Skin of body (tissue), 2 donors: ENCODE data around the gene PVALEF. TPM values are rescaled to one million over a fixed set of nuclear protein-coding genes. Genes with fewer than 3 reads are reported as not detected.
A peak's percentile ranks its signal among the peaks of the same experiment; 100 is the strongest.
"Not testable (repeated sequence)": the region's sequence is repeated elsewhere in the genome, so short reads cannot be mapped to it uniquely, and the experiment has no call there.

Source experiments
- DNase-seq: peaks from one replicate; lab custom pipeline; 2025; lab: John Stamatoyannopoulos, UW
- total RNA-seq: library from RNA; depleted of rRNA; stranded (reverse); fragments of >200 nt; gene quantifications from one replicate; pipeline ENCODE4 v1.2.3, GENCODE V29; 2014

Gene PVALEF
- total RNA-seq, 1 donor from 2014 or later = not detected

DNA sequence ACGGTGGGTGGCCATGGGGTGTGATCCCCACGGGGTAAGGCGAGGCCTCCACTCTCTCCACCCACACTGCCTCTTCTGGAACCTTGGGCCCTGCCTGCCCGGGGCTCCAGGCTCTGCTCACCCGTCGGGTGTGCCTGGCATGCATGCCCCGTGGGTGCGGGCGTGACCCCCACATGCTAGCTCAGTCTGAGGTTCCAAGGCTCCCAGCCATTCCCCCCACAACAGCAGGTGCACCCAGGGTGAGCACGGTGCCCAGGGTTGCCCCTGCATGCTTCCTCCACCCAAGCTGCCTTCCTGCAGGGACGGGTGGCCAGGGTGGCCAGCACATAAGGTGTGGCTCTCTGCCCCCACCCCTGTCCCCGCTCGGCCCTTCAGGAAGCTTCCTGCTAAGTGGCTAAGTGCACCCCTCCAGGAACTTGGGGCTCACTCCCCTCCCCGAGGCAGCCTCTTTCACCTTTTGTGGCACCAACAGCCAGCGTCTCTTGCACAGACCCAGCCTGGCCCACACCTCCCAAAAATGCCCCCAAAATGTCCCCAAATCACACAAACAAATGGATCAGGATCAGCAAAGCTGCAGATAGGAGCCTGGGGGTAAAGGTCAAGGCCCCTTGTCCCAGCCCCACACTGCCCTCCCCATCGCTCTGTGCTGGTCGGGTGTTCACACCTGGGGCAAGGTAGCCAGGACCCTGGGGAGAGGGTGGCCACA lies 21.4 kb upstream of the PVALEF start:
- no peak for DNase-seq

DNA sequence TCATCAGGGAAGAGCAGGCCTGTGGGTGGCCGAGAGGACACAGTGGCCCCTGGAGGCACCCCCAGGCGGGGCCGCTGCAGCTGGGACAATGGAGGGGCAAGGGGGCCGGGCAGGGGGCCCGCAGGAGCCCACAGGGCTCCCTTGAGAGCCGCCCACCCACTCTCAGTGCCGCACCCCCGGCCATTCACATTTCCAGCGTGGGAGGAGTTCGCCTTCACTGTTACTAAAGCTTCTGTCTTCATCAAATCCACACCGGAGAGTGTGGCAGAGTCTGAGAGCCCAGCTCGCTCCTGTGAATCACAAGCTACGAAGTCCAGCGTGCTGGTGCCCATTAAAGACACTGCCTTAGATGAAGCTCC lies 20.9 kb upstream of the PVALEF start:
- no peak for DNase-seq

DNA sequence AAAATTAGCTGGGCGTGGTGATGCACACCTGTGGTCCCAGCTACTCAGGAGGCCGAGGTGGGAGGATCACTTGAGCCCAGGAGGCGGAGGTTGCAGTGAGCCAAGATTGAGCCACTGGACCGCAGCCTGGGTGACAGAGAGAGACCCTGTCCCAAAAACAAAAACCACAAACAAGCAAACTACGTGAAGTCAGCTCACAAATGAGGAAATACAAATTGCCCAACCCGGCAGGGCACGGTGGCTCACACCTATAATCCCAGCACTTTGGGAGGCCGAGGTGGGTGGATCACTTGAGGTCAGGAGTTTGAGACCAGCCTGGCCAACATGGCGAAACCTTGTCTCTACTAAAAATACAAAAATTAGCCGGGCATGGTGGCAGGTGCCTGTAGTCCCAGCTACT lies 19.1 kb upstream of the PVALEF start:
- not testable (repeated sequence) for DNase-seq

DNA sequence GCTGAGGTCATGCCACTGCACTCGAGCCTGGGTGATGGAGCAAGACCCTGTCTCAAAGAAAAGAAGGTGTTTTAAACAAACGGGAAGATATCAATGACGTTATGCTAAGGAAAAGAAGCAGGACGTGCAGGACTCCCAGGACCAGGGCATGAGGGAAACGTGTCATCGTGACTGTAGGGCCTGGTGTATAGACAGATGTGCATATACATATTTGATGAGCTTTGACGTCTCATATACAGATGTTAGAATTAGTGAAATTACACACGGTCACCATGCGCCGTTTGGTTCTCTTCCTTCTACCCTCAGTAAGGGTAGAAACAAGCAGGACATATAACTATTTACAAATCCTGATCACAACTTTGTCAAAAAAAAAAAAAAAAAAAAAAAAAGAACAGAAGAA lies 17.6 kb upstream of the PVALEF start:
- DNase-seq = no peak

DNA sequence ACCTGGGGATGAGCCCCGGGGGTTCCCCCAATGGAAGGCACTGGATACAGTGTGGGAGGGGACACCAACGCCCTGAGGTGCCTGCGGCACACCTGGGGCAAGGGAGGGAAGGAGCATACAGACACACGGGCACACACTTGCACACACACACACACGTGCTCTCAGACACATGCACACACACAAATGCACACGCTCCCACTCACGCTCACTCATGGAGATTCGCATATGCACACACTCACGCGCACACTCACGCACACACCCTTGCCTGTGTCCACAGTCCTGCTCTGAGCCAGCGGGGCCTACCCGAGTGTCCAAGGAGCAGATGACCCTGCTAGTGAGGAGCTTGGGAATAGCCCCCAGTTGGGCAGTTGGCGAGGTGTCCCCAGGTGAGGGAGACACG lies 16.7 kb upstream of the PVALEF start:
- DNase-seq = no peak

DNA sequence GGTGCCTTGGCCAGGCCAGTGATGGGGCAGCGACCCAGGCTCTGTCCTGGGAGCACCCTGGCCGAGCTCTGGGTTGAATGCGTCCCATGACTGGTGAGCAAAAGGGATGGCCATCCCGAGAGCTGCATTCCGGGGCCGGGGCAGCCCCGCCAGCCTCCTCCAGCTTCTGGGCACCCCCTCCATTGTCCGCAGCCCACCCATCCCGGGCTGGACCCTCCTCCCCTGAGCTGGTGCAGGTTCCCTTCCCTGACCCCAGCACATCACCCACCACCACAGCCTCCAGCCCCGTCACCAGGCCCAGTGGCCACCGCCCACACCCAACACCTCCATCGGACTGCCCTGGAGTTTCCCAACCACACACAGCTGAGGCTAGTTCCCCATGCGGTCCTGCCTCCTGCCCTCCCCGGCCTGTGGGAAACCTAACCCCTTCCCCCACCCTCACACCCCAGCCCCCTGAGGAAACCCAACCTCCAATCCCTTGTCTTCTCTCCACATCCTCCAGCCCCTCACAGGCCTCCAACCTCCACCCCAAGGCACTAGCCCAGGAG lies 16.2 kb upstream of the PVALEF start:
- DNase-seq = no peak

DNA sequence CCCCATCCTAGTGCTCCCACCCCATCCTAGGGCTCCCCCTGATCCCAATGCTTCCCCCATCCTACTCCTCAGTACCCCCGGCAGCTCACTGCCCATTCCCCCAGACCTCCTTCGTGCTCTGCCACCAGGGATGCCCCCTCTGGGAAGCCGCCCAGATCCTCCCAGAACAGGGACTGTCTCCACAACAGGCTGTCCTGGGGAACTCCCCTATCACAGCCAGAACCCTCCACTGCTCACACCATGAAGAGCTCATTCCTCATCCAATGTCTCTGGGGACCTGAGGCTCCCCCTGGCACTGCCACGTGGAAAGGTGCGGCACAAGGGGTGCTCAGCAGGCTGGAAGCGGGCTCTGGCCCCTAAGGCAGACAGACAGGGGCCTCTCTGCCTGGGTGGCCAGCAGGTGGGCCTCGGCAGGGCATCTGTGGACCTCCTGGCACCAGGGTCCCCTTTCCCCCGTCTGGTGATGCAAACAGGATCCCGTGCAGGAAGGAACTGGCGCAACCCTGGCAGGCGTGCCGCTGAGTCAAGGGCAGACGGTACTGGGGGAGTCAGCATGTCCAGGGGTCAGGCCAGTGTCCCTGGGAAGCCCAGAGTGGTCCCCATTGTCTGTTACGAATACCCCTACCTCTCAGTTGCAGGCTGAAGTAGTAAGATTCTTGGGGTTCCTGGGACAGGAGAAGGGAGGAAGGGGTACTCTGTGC lies 14.8 kb upstream of the PVALEF start:
- DNase-seq = no peak

DNA sequence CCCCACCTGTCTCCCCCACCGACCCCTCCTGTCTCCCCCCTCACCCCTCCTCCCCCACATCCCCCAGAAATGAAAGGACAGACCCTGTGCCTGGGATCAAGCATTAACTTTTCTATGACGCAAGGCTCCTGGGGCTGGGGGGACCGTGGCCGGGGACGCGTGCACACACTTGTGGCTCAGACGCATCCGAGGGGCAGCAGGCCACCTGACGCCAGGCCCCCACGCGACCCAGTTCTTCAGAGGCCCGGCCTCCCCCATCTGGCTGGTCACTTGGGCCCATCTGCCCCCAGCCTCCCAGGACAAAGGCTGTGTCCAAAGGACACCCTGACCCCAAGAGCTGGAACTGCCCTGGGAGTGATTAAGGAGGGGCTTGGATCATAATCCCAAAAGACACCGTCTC lies 14.0 kb upstream of the PVALEF start:
- DNase-seq = no peak

DNA sequence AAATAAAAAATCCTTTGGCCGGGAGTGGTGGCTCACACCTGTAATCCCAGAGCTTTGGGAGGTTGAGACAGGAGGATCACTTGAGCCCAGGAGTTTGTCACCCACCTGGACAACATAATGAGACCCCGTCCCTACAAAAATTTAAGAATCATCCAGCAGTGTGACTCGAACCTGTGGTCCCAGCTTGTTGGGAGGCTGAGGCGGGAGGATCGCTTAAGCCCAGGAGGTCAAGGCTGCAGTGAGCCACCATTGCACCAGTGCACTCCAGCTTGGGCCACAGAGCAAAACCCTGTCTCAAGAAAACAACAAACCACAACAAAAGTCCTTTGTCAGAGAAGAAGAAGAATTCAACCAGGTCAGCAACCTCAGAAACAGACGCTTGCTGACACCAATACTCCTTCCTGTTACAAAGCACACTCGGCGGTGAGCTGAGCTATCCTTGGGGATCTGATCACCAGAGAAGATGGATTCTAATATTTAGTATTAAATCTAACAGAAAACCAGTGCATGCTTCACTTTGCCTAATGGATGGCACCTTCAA lies 12.9 kb upstream of the PVALEF start:
- no peak for DNase-seq

DNA sequence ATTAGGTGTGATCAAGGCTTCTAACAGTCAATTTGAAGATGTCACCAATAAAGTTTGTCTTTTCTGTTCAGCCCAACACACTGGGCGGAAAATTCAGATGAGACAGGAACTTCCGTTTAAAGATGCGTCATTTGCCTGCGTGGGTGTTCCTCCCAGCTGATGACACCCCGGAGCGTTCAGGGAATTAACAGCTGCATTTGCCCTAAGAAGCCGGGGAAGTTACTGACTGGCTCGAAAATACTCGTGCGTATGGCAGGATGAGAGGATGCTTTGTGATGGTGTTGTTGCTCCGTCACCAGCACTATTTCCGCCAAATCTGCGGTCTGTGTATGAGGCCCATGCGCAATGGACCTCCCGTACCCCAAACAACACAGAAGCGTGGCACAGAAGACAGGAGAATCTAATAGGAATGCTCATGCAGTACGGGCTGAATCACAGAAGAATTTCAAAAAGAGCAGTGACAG lies 11.9 kb upstream of the PVALEF start:
- DNase-seq = peak; percentile 46

DNA sequence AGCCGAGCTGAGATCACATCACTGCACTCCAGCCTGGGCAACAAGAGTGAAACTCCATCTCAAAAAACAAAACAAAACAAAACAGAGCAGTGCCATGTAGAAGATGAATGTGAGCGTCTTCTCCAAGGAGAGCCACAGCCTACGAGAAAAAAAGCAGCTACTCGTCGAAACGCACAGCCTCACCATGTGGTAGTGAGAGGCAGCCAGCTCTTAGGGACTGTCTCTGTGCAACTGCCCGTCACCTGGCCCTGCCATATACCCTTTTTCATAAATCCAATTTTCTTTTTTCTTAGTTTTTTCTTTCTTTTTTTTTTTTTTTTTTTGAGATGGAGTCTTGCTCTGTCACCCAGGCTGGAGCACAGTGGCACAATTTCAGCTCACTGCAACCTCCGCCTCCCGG lies 11.3 kb upstream of the PVALEF start:
- not testable (repeated sequence) for DNase-seq

DNA sequence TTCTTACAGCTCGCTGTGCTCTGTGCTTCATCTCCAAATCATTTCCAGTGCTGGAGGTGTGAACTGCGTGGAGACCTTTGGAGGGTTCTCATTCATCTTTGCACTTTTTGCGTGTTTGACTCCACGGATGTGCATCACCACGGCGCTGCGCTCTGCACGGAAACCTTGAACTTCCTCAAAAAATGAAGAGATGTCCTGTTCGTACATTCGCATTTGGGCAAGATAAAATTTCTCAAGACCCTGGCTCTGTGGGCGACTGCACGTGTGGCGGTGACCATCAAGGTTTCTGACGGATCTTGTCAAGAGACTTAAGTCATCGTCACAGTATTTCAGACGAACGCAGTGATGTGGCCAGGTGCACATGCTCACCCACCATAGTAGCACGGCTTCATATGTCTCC lies 10.3 kb upstream of the PVALEF start:
- DNase-seq = no peak

DNA sequence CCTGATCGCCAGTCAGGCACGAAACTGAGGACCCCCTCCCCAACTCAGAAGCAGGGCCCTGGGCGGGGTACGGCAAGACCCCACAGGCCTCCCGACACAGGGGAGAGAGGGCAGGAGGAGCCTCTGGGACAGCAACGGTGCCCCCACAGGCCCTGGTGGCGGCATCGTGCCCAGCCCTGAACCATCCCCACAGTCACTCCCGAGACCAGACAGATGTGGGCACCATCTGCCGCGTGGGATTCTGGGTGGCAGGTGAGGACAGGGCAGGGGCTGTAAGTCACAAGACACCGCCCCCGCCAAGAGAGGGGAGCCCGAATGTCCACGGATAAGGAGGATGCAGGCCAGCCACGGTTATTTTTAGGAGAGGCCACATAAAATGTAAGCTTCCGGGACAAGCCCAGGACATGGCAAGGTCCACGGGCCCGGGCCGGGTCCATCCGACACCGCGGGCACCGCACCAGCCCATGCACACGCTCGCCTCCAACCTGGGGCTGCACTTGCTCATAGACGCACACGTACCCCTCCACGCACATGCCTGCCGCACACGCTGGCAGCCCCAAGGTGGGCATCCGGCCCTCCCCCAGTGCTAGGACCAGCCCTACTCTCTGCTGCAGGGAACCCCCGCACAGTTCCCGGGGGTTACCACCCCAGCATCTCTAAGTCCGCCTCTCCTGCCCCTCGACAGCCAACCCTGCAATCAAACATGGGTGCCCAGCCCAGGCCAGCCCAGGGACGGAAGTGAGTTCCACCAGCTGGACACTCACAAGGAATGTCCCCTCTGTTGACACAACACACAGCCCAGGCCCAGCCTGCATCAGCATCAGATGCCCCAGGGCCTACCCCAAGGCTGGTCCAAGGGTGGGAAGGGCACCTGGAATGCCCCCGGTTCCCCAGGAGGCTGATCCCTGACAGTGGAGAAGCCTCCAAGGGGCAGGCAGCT lies 8.2 kb upstream of the PVALEF start:
- DNase-seq = no peak

DNA sequence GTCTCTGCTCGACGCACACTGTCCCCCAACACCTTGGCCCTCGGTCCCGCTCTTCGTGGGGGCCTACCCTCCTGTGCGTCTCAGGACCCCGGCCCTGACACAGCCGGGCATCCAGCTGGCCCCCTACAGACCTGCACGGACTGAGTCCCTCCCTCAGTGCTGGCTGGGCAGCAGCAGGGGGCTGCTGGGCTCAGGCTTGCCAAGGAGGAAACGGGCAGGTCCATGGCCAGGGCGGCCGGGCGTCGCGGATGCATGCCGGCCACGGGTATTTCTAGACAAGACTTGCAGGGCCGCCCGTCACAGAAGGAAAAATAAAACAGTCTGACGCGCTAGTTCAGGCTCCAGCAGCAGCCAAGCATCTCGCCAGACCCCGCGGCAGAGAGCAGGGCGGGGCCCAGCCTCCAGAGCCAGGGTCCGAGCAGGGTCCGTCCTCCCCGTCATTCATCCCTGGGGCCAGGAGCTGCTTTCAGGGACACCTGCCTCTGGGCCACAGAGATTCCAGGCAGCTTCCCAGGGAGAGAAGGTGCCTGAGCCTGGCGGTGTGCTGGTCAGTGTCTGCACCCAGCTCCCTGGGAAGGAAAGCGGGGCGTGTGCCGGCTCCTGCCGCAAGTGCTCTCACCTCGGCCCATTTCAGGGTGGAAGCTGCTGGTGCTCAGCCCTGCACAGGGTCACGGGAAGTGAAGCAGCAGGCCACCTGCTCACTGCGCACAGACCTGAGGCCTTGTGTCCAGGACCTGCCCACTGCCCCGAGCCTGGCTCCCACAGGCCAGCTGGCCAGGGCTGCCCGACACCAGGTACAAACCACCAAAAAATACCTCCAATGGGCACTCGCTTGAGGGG lies 7.2 kb upstream of the PVALEF start:
- no peak for DNase-seq

DNA sequence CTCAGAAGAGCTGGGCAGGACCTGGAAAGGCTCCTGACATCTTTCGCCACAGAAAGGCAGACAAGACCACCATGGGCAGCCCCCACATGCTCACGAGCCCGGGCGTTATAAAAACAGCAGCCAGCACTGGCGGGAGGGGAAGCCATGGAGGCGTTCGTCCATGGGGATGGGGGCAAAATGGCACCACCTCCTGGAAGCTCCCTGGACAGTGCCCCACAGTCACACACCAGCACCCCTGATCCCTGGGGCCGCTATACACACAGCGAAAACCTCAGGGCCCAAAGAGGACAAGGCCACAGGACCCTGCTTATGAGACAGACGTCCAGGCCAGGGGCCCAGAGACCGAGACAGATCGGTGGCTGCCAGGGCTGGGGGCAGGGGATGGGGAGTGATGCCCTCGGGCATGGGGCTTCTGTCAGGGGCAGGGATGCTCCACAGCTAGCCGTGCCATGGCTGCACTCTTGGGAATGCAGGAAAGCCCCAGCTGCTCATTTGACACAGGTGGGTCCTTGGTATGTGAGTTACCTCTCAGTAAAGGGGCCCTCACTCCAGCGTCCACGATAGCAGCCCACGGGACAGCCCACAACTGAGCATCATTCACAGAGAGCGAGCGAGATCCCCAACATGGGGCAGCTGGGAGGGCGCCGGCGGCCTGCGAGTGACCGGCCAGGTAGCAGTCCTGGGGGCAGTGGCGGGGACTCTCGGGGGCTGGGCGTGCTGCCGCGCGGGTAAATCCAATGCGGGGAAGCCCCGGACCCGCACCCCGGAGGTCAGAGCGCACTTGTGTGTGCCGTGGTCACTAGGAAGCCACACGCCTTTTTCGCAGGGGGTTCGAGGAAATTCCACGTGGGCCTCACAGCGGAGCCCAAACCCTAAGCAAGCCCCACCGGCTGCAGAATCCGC lies 6.4 kb upstream of the PVALEF start:
- no peak for DNase-seq

DNA sequence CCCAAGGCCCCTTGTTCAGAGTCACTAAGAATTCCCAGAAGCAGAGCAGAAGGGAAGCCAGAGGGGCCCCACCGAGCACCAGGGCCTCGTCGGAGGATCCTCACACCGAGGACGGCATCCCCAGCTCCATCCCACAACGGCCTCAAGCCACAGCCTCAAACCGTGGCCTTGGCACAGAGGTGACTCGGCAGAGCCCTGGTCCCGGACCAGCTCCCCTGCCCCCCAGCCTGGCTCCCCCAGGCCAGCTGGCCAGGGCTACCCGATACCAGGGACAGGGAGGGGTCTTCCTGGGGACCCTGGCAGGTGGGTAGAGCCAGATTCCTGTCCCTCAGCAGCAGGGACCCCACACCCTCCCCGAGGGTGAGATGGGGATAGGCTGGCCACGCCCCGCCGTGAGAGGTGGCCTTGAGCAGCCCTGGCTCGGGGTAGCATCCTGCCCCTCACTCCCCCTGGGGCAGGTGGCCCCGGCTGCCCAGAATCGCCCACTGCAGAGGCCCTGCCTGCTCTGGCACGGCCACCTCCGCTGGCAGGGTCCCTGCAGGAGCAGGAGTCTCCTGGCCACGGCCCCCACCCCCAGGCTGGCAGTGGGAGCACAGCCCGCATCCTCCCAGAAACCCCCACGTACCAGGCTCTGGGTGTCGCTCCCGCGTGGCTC lies 5.6 kb upstream of the PVALEF start:
- no peak for DNase-seq

DNA sequence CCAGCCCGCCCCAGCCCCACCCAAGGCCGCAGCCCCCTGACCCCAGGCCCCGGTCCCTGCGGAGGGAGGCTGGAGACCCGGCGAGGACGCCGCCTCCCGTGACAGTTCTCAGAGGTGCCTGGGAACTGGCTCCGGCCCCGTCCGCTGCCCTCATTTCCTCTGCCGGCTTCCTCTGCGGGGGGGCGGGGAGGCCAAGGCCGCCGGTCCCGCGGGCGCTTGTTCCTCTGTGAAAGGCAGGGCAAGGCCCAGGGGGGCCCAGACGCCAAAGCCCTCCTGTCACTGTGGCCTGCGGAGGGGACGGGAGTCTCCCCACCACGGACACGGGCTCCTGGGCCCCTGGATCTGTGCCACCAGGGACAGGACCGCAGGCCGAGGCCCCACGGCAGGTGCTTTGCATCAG lies 5.0 kb upstream of the PVALEF start:
- no peak for DNase-seq

DNA sequence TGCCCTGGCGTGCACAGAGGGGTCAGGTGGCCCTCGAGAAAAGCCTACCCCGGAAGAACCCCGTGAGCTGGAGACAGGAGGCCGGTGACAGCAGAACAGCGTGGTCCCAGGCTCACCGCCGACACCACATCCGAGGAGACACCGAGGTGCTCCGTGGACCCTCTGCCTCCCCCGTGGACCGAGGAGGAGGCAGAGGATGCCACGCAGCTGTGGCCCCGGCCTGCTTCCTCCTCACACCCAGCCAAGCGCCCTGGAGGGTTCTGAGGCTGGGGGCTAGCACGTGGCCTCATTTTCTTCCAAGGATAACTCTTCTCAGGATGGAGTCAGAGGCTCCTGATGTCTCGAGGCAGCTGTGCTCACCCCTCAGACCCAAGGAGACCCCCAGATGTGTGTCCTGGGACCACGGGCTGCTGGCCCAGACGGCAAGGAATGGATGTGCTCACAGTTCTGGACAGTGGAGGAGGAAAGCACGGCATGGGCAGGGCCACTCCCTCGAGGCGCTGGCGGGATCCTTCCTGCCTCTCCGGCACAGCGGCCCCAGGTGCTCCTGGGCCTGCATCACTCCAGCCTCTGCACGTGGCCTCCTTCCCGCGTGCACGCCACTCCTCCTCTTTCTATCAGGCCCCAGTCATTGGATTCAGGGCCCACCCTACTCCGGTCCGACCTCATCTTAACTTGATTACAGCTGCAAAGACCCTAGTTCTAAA lies 4.4 kb upstream of the PVALEF start:
- DNase-seq = no peak
